LNCAP (cell line): ENCODE data around the gene CDCP1.

ENCODE experiments used
- CTCF ChIP-seq: fragments of 450-650 bp; IDR thresholded peaks from 2 replicates; pipeline ENCODE4 v1.5.1; 2017; ENCODE audit warnings: mild to moderate bottlenecking

The CDCP1 gene

GRCh38 chr3:45112939-45113338, 33.2 kb downstream of the CDCP1 start:
- TF ChIP-seq CTCF: no peak

- no peak for TF ChIP-seq CTCF
Observed at GRCh38 chr3:45110509-45110833, 35.7 kb downstream of the CDCP1 start.

- no peak for TF ChIP-seq CTCF
Observed at GRCh38 chr3:45109771-45110508, 36.2 kb downstream of the CDCP1 start.

- TF ChIP-seq CTCF: no peak
Observed at GRCh38 chr3:45106874-45107273, 39.3 kb downstream of the CDCP1 start.

- TF ChIP-seq CTCF: no peak
Observed at GRCh38 chr3:45105855-45106671, 40.1 kb downstream of the CDCP1 start.

- no peak for TF ChIP-seq CTCF
Observed at GRCh38 chr3:45104715-45105711, 41.2 kb downstream of the CDCP1 start.
